ENCODE measurements around the gene SLC8A2. TPM values are rescaled to one million over a fixed set of nuclear protein-coding genes. Genes with fewer than 3 reads are reported as not detected.
A peak's percentile ranks its signal among the peaks of the same experiment; 100 is the strongest.

Gene SLC8A2
- total RNA-seq, 2 experiments from 2014 or later, result 0.13 to 0.36 TPM

DNA sequence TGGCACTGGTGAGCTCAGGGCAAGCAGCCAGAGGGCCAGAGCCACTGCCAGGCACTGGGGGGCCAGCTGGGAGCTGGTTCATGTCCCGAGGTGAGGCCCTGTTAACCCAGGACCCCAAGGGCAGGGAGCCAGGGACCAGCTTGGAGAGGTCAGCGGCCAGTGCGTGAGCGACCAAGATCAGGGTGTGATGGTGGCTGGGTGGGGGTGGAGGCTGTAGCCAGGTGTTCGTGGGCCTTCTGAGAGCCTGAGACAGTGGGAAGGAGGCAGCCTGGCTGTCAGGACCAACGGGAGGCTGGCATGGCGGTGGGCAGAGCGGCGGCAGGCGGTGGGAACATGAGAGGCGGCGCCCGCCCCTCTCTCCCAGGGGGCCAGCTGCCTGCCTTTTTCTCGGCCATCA, 20.4 kb upstream of the SLC8A2 start:
- Histone ChIP-seq H3K9me3 (ENCODE audit: low read length) (no peaks in the 10 kb centered on the region), H3K4me2 (ENCODE audit: low read length) (no peak overlapping the region), H3K79me2 (ENCODE audit: insufficient read depth, low read depth, low read length) (no peaks in the 10 kb centered on the region), H3K4me1 (ENCODE audit: insufficient read depth, low read length, poor library complexity, severe bottlenecking) (peaks cover 22% of the 10 kb centered on the region), H4K20me1 (ENCODE audit: insufficient read depth, low read length) (no peaks in the 10 kb centered on the region; the same call in 1 of the 2 replicates), H2AFZ (ENCODE audit: low read length) (no peak overlapping the region), H3K27ac (ENCODE audit: low read depth, low read length, poor library complexity, severe bottlenecking) (no peak overlapping the region), H3K4me3 (ENCODE audit: low read depth, low read length, poor library complexity, severe bottlenecking) (no peak overlapping the region), H3K36me3 (ENCODE audit: insufficient read depth, low read length) (peaks cover 31% of the 10 kb centered on the region; the same call in 1 of the 2 replicates), H3K9me2 (ENCODE audit: insufficient read depth, low read length) (no peaks in the 10 kb centered on the region)
- intact Hi-C loops (cut with micrococcal nuclease; ENCODE audit: unreplicated experiment), result no loop called here
- no peak for DNase-seq (ENCODE audit: low spot score)
- no peak for TF ChIP-seq EZH2phosphoT487 (IDR thresholded peaks at IDR 0.05; ENCODE audit: borderline replicate concordance, low read depth, low read length)
- TF ChIP-seq, protein P1, sequence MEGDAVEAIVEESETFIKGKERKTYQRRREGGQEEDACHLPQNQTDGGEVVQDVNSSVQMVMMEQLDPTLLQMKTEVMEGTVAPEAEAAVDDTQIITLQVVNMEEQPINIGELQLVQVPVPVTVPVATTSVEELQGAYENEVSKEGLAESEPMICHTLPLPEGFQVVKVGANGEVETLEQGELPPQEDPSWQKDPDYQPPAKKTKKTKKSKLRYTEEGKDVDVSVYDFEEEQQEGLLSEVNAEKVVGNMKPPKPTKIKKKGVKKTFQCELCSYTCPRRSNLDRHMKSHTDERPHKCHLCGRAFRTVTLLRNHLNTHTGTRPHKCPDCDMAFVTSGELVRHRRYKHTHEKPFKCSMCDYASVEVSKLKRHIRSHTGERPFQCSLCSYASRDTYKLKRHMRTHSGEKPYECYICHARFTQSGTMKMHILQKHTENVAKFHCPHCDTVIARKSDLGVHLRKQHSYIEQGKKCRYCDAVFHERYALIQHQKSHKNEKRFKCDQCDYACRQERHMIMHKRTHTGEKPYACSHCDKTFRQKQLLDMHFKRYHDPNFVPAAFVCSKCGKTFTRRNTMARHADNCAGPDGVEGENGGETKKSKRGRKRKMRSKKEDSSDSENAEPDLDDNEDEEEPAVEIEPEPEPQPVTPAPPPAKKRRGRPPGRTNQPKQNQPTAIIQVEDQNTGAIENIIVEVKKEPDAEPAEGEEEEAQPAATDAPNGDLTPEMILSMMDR (conservative IDR thresholded peaks at IDR 0.05; ENCODE audit: low read length), result no peak
- POLR2A ChIA-PET, result no interaction called here
- BruUV-seq (replicated peaks), result no TSS peak
- CTCF ChIA-PET (ENCODE audit: unreplicated experiment), result no interaction called here

DNA sequence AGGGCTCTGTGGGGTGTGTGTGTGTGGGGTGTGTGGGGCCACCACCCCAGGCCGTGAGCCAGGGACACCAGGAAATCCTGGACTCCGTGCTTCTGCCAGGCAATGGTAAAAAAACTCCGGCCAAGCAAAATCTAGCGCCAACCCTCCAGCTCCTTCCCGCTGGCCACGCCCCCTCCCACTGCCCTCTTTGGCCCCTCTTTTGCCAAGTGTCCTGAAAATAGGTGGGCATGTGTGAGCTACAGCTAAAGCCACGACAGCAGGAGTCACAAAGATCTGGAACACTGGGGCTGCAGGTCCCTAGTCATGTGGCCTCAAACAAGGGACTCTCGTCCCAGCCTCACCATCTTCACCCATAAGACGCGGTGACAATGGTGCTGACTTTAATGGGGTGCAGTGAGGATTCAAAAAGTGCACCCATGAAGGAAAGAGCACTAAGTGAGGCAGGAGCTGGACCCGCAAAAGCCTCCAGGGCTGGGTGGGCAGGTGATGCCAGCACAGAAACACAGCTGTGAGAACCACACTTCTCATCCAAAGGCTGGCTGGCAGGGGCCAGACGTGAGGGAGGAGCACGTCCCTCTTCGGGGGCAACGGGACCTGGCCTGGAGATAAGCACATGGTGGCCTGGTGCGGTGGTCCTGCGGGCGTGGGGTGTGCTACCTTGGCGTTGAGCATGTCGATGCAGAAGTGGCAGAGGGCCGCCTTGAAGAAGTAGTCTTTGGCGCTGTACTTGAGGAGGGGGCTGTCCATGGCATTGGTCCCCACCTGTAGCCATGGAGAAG, 19.9 kb upstream of the SLC8A2 start:
- H2AFZ ChIP-seq (ENCODE audit: low read length), result no peak overlapping the region
- H3K36me3 ChIP-seq (ENCODE audit: insufficient read depth, low read length), result peaks cover 31% of the 10 kb centered on the region; the same call in 1 of the 2 replicates
- BruUV-seq (replicated peaks), result no TSS peak
- TF ChIP-seq, protein P1 (conservative IDR thresholded peaks at IDR 0.05; ENCODE audit: low read length), result no peak
- no peak for TF ChIP-seq EZH2phosphoT487 (IDR thresholded peaks at IDR 0.05; ENCODE audit: borderline replicate concordance, low read depth, low read length)
- DNase-seq (ENCODE audit: low spot score), result no peak
- no peaks in the 10 kb centered on the region for H3K79me2 ChIP-seq (ENCODE audit: insufficient read depth, low read depth, low read length)
- ChIA-PET POLR2A (no interaction called here), CTCF (ENCODE audit: unreplicated experiment) (no interaction called here)
- H3K27ac ChIP-seq (ENCODE audit: low read depth, low read length, poor library complexity, severe bottlenecking), result no peak overlapping the region
- H3K4me1 ChIP-seq (ENCODE audit: insufficient read depth, low read length, poor library complexity, severe bottlenecking), result peaks cover 28% of the 10 kb centered on the region
- no peaks in the 10 kb centered on the region for H3K9me3 ChIP-seq (ENCODE audit: low read length)
- intact Hi-C loops (cut with micrococcal nuclease; ENCODE audit: unreplicated experiment), result no loop called here
- H3K9me2 ChIP-seq (ENCODE audit: insufficient read depth, low read length), result no peaks in the 10 kb centered on the region
- no peak overlapping the region for H3K4me3 ChIP-seq (ENCODE audit: low read depth, low read length, poor library complexity, severe bottlenecking)
- no peak overlapping the region for H3K4me2 ChIP-seq (ENCODE audit: low read length)
- H4K20me1 ChIP-seq (ENCODE audit: insufficient read depth, low read length), result no peaks in the 10 kb centered on the region; the same call in 1 of the 2 replicates

DNA sequence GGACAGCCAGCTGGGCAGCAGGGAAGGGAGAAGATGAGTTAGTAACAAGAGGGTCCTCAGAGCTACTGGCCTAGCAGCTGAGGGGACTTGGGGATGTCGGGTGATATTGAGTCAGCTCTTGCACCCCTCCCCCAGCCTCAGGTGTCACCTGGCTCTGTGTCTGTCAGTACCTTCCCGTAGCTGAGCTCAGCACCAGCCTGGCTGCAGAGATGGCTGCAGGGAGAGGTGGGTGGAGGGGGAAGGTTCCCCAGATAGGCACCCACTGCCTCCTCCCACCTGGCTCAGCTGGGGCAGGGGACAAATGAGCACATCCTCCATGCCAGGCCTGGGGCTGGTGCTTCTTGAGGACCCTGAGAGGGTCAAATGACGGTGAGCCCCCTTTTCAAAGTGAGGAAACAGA, 19.2 kb upstream of the SLC8A2 start:
- POLR2A ChIA-PET, result no interaction called here
- no peak for TF ChIP-seq EZH2phosphoT487 (IDR thresholded peaks at IDR 0.05; ENCODE audit: borderline replicate concordance, low read depth, low read length)
- TF ChIP-seq, protein P1 (conservative IDR thresholded peaks at IDR 0.05; ENCODE audit: low read length), result no peak
- H4K20me1 ChIP-seq (ENCODE audit: insufficient read depth, low read length), result no peaks in the 10 kb centered on the region; the same call in 1 of the 2 replicates
- DNase-seq (ENCODE audit: low spot score), result peak; percentile 33
- peaks cover 35% of the 10 kb centered on the region for H3K4me1 ChIP-seq (ENCODE audit: insufficient read depth, low read length, poor library complexity, severe bottlenecking)
- H3K9me2 ChIP-seq (ENCODE audit: insufficient read depth, low read length), result no peaks in the 10 kb centered on the region
- peaks cover 32% of the 10 kb centered on the region for H3K36me3 ChIP-seq (ENCODE audit: insufficient read depth, low read length)
- no peak overlapping the region for H3K27ac ChIP-seq (ENCODE audit: low read depth, low read length, poor library complexity, severe bottlenecking)
- H3K9me3 ChIP-seq (ENCODE audit: low read length), result no peaks in the 10 kb centered on the region
- H2AFZ ChIP-seq (ENCODE audit: low read length), result no peak overlapping the region
- intact Hi-C loops (cut with micrococcal nuclease; ENCODE audit: unreplicated experiment), result no loop called here
- BruUV-seq (replicated peaks), result no TSS peak
- CTCF ChIA-PET (ENCODE audit: unreplicated experiment), result no interaction called here
- no peaks in the 10 kb centered on the region for H3K79me2 ChIP-seq (ENCODE audit: insufficient read depth, low read depth, low read length)
- H3K4me2 ChIP-seq (ENCODE audit: low read length), result no peak overlapping the region
- H3K4me3 ChIP-seq (ENCODE audit: low read depth, low read length, poor library complexity, severe bottlenecking), result no peak overlapping the region

Measured in OCI-LY7 (cell line).